Neural cell (in vitro differentiated cells): Measurements from ENCODE around the gene DENND2A. TPM values are rescaled to one million over a fixed set of nuclear protein-coding genes. Genes with fewer than 3 reads are reported as not detected.

Source experiments
- H2AFZ ChIP-seq: fragments of 200-600, 300-800 bp; sonication (generic), shearing (Covaris generic); 2 replicates; pipeline ENCODE4 v1.6.0; 2014; ENCODE audit warnings: low read depth, mild to moderate bottlenecking, antibody characterized with exemption, low read length, moderate library complexity
- H3F3A ChIP-seq: fragments of 200-600 bp; shearing (Covaris generic); 2 replicates; pipeline ENCODE4 v1.6.1; 2016; ENCODE audit warnings: mild to moderate bottlenecking, moderate library complexity, mixed read lengths, antibody characterized with exemption, low read length; ENCODE audit not compliant: insufficient read depth, poor library complexity, severe bottlenecking
- H3K27ac ChIP-seq: fragments of 200-600, 300-800 bp; sonication (generic), shearing (Covaris generic); 2 replicates; pipeline ENCODE4 v1.5.1; 2014; ENCODE audit warnings: mild to moderate bottlenecking, low read length, moderate library complexity
- H3K27me3 ChIP-seq: fragments of 300-800, 200-600 bp; sonication (generic), shearing (Covaris generic); 2 replicates; pipeline ENCODE4 v1.6.0; 2014; ENCODE audit warnings: mild to moderate bottlenecking, low read depth, low read length, moderate library complexity; ENCODE audit not compliant: insufficient read depth
- H3K36me3 ChIP-seq: fragments of 300-800, 200-600 bp; sonication (generic), shearing (Covaris generic); 2 replicates; pipeline ENCODE4 v1.5.1; 2014; ENCODE audit warnings: mild to moderate bottlenecking, antibody characterized with exemption, low read length, moderate library complexity; ENCODE audit not compliant: insufficient read depth
- H3K4me2 ChIP-seq: fragments of 300-800, 200-600 bp; sonication (generic), shearing (Covaris generic); 2 replicates; pipeline ENCODE4 v1.6.0; 2014; ENCODE audit warnings: mild to moderate bottlenecking, low read length
- H3K4me3 ChIP-seq: fragments of 300-800, 200-600 bp; sonication (generic), shearing (Covaris generic); 2 replicates; pipeline ENCODE4 v1.5.1; 2014; ENCODE audit warnings: mild to moderate bottlenecking, low read length, moderate library complexity
- H3K79me2 ChIP-seq: fragments of 200-600 bp; shearing (Covaris generic); replicated peaks from 2 replicates; pipeline ENCODE4 v1.6.0; 2014; ENCODE audit warnings: mild to moderate bottlenecking, low read length, moderate library complexity; ENCODE audit not compliant: insufficient read depth
- H3K9ac ChIP-seq: fragments of 300-800, 200-600 bp; sonication (generic), shearing (Covaris generic); 2 replicates; pipeline ENCODE4 v1.6.1; 2016; ENCODE audit warnings: mild to moderate bottlenecking, low read length, mixed read lengths
- H3K9me2 ChIP-seq: fragments of 200-600 bp; shearing (Covaris generic); 2 replicates; pipeline ENCODE4 v1.6.1; 2016; ENCODE audit warnings: mild to moderate bottlenecking, low read length, mixed read lengths; ENCODE audit not compliant: insufficient read depth
- H3K9me3 ChIP-seq: fragments of 200-600, 300-800 bp; sonication (generic), shearing (Covaris generic); 2 replicates; pipeline ENCODE4 v1.6.1; 2016; ENCODE audit warnings: mild to moderate bottlenecking, mixed run types, low read length, moderate library complexity, mixed read lengths
- H4K20me1 ChIP-seq: fragments of 200-600 bp; shearing (Covaris generic); 2 replicates; pipeline ENCODE4 v1.6.1; 2016; ENCODE audit warnings: mild to moderate bottlenecking, mixed run types; ENCODE audit not compliant: insufficient read depth
- EP300 ChIP-seq: fragments of 450-650 bp; conservative IDR thresholded peaks from 2 replicates; pipeline ENCODE4 v1.6.1; 2014; ENCODE audit warnings: antibody characterized with exemption, mild to moderate bottlenecking, moderate library complexity; ENCODE audit not compliant: poor library complexity, severe bottlenecking
- EZH2 ChIP-seq: fragments of 200-600, 300-800 bp; shearing (Covaris generic), sonication (generic); IDR thresholded peaks from 2 replicates; pipeline ENCODE4 v1.6.1; 2014; ENCODE audit warnings: antibody characterized with exemption, low read length, borderline replicate concordance, mild to moderate bottlenecking; ENCODE audit not compliant: insufficient read depth, poor library complexity, severe bottlenecking
- MXI1 ChIP-seq: fragments of 450-650 bp; conservative IDR thresholded peaks from 2 replicates; pipeline ENCODE4 v1.6.1; 2014; ENCODE audit warnings: antibody characterized with exemption, mild to moderate bottlenecking; ENCODE audit not compliant: poor library complexity, severe bottlenecking
- POLR2AphosphoS5 ChIP-seq: IDR thresholded peaks from 2 replicates; pipeline ENCODE4 v1.6.1; 2012
- RAD21 ChIP-seq: fragments of 450-650 bp; conservative IDR thresholded peaks from 2 replicates; pipeline ENCODE4 v1.6.1; 2014; ENCODE audit warnings: antibody characterized with exemption, mild to moderate bottlenecking, moderate library complexity
- REST ChIP-seq: IDR thresholded peaks from 2 replicates; pipeline ENCODE4 v1.6.1; 2012; ENCODE audit warnings: borderline replicate concordance
- SMC3 ChIP-seq: fragments of 450-650 bp; conservative IDR thresholded peaks from 2 replicates; pipeline ENCODE4 v1.6.1; 2014; ENCODE audit warnings: antibody characterized with exemption, mild to moderate bottlenecking, moderate library complexity; ENCODE audit not compliant: poor library complexity
- TAF1 ChIP-seq: IDR thresholded peaks from 2 replicates; pipeline ENCODE4 v1.6.1; 2012; ENCODE audit warnings: low read depth
- polyA plus RNA-seq: library from polyadenylated mRNA; depleted of rRNA; stranded (reverse); fragments of >200 nt; gene quantifications from 2 replicates; pipeline ENCODE4 v1.2.3, GENCODE V29; 2014
- TF ChIP-seq, protein P1 (sequence below): fragments of 450-650 bp; IDR thresholded peaks from 2 replicates; pipeline ENCODE4 v1.5.1; 2014; ENCODE audit warnings: antibody characterized with exemption, mild to moderate bottlenecking, moderate library complexity; ENCODE audit not compliant: poor library complexity, severe bottlenecking

DENND2A gene
- polyA plus RNA-seq, 1 donor from 2014 or later = 21.7 TPM

GRCh38 chr7:140617081-140617480 is 23.5 kb downstream of the DENND2A start:
- H4K20me1 ChIP-seq = no peaks in the 10 kb centered on the region
- TF ChIP-seq MXI1 (no peak), EP300 (no peak), POLR2AphosphoS5 (no peak), RAD21 (no peak), SMC3 (no peak), REST (no peak), TAF1 (no peak), EZH2 (no peak)
- TF ChIP-seq, protein P1, sequence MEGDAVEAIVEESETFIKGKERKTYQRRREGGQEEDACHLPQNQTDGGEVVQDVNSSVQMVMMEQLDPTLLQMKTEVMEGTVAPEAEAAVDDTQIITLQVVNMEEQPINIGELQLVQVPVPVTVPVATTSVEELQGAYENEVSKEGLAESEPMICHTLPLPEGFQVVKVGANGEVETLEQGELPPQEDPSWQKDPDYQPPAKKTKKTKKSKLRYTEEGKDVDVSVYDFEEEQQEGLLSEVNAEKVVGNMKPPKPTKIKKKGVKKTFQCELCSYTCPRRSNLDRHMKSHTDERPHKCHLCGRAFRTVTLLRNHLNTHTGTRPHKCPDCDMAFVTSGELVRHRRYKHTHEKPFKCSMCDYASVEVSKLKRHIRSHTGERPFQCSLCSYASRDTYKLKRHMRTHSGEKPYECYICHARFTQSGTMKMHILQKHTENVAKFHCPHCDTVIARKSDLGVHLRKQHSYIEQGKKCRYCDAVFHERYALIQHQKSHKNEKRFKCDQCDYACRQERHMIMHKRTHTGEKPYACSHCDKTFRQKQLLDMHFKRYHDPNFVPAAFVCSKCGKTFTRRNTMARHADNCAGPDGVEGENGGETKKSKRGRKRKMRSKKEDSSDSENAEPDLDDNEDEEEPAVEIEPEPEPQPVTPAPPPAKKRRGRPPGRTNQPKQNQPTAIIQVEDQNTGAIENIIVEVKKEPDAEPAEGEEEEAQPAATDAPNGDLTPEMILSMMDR = no peak

GRCh38 chr7:140616328-140616727 is 24.3 kb downstream of the DENND2A start:
- no peaks in the 10 kb centered on the region for H3F3A ChIP-seq
- TF ChIP-seq EZH2 = no peak
- no peak for TF ChIP-seq EP300
- no peak for TF ChIP-seq MXI1
- TF ChIP-seq RAD21 = no peak
- TF ChIP-seq POLR2AphosphoS5 = no peak
- no peak for TF ChIP-seq TAF1
- no peak for TF ChIP-seq REST
- TF ChIP-seq, protein P1 = no peak
- no peak for TF ChIP-seq SMC3
- H3K4me2 ChIP-seq = no peak overlapping the region
- no peak overlapping the region for H3K27ac ChIP-seq
- H2AFZ ChIP-seq = no peak overlapping the region
- H3K4me3 ChIP-seq = no peak overlapping the region
- no peak overlapping the region for H3K9ac ChIP-seq
- H3K27me3 ChIP-seq = no peaks in the 10 kb centered on the region
- H3K36me3 ChIP-seq = no peaks in the 10 kb centered on the region
- H3K9me2 ChIP-seq = no peaks in the 10 kb centered on the region
- no peaks in the 10 kb centered on the region for H3K79me2 ChIP-seq
- H4K20me1 ChIP-seq = no peaks in the 10 kb centered on the region
- no peaks in the 10 kb centered on the region for H3K9me3 ChIP-seq

More at GRCh38 chr7:140617081-140617480, 23.5 kb downstream of the DENND2A start:
- no peaks in the 10 kb centered on the region for H3K79me2 ChIP-seq
- H3K27ac ChIP-seq = no peak overlapping the region
- H3K9me2 ChIP-seq = no peaks in the 10 kb centered on the region
- H3F3A ChIP-seq = no peaks in the 10 kb centered on the region
- H3K4me2 ChIP-seq = no peak overlapping the region
- H3K9me3 ChIP-seq = no peaks in the 10 kb centered on the region
- no peak overlapping the region for H2AFZ ChIP-seq
- no peaks in the 10 kb centered on the region for H3K36me3 ChIP-seq
- no peak overlapping the region for H3K9ac ChIP-seq
- H3K27me3 ChIP-seq = no peaks in the 10 kb centered on the region
- no peak overlapping the region for H3K4me3 ChIP-seq
